AG04449 (cell line): ENCODE data around the gene KIDINS220.

Experiments
- CTCF ChIA-PET: fragments of 350-600 bp; formaldehyde crosslinking; extraction: SDS; loops from one replicate; lab custom pipeline; 2021; ENCODE audit warnings: antibody characterized with exemption; lab: Yijun Ruan, JAX
- POLR2A ChIA-PET: fragments of 400-600, 350-600 bp; formaldehyde crosslinking; extraction: SDS; loops from one replicate; lab custom pipeline; 2020; ENCODE audit warnings: antibody characterized with exemption, inconsistent platforms; lab: Yijun Ruan, JAX
- DNase-seq: peaks from one replicate; pipeline ENCODE4 v3.0.0-alpha.2; 2010; ENCODE audit warnings: low read depth, low spot score
- H3K4me3 ChIP-seq: 2 replicates; pipeline ENCODE4 v1.5.1; 2011; ENCODE audit warnings: low read depth, mild to moderate bottlenecking, control low read depth, low read length
- TF ChIP-seq, protein P1 (sequence below): IDR thresholded peaks from one replicate; pipeline ENCODE4 v1.5.1; 2011; ENCODE audit warnings: mild to moderate bottlenecking, moderate library complexity, low read length, control low read depth, inconsistent platforms; ENCODE audit not compliant: insufficient read depth; ENCODE audit errors: missing control alignments

Gene KIDINS220

DNA sequence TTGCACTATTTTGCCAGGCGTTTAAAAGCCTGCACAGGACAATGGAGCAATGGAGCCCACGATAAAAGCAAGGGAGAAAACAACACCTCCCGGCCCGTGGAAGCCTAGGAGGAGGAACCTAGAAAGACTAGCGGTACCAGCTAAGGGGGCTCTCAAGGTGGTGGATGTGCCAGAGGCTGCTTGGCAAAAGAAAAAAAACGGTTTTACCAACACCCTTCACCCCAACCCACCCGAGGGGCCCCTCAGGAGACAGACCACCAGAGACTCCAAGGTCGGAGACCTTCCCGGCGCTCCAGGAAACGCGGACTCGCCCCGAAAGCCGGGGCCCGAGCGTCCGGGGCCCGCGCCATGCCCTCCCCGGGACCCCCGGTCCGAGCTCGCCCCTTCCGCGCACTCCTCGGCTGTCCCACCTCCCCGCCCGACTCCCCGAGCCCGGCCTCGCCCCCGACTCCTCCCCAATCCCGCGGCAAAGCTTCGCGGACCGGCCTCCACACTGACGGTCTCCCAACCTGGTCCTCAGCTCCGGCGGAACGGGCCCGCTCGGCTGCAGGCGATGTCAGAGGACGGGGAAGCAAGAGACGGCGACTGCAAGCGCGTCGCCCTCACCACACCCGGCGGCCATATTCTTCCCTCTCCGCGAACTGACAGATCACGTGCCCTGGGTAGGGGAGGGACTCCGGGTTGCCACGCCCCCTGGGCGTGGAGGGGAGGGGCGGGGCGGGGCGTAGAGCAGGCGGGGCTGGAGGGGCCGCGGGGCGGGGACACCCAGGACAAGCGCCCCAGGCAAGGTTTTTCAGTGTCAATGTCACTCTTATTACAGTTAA, at the start of gene KIDINS220:
KIDINS220 (minus strand) TSS at position 643 of the 824 bp plus-strand sequence. CDS start 10,520 bp downstream, outside the sequence.
- ChIA-PET POLR2A (interaction anchor here (1.1 kb wide), 1 partner anchor 256 kb away, joined by 3 read pairs; no protein-coding TSS in a partner anchor), CTCF (interaction anchor here (0.6 to 1.2 kb wide), 4 partner anchors 9 to 303 kb away, joined by 3 to 10 read pairs (median 3); no protein-coding TSS in a partner anchor)
- TF ChIP-seq, protein P1, sequence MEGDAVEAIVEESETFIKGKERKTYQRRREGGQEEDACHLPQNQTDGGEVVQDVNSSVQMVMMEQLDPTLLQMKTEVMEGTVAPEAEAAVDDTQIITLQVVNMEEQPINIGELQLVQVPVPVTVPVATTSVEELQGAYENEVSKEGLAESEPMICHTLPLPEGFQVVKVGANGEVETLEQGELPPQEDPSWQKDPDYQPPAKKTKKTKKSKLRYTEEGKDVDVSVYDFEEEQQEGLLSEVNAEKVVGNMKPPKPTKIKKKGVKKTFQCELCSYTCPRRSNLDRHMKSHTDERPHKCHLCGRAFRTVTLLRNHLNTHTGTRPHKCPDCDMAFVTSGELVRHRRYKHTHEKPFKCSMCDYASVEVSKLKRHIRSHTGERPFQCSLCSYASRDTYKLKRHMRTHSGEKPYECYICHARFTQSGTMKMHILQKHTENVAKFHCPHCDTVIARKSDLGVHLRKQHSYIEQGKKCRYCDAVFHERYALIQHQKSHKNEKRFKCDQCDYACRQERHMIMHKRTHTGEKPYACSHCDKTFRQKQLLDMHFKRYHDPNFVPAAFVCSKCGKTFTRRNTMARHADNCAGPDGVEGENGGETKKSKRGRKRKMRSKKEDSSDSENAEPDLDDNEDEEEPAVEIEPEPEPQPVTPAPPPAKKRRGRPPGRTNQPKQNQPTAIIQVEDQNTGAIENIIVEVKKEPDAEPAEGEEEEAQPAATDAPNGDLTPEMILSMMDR, result no peak
- H3K4me3 ChIP-seq, result peak within 1 kb of the TSS; percentile 98
- no peak for DNase-seq

DNA sequence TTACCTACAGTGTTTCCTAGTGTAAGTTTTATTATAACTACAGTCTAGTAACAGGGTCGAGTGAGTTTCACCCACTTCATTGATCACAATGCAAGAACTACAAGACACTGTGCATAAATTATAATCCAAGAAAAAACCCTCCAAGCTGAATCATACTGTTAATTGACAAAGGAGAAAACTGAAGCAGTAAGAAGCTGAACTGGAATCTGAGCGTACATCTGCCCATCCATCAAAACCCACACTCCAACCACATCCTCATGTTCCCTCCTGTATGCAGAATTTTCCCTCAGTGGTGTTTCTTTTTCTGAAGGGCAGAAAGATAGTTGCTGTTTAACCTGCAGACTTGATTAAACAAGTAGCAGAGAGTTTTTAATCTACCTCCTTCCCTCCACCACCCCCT, 49.5 kb upstream of the KIDINS220 start:
- ChIA-PET CTCF (no interaction called here), POLR2A (no interaction called here)
- TF ChIP-seq, protein P1, result no peak
- H3K4me3 ChIP-seq, result no peak overlapping the region
- no peak for DNase-seq

DNA sequence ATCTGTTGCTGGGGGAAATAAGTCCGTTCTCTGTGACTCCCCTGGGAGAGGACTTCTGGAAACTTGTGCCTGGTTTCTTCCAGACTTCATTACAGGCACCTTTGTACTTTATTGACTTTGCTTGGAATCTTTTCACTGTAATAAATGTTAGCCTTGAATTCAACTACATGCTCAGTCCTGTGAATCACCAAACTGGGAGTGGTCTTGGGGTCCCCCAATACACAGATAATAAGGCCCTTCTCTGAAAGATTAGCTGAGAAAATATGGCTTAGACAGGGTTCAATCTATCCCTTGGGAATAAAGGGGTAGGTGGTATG, 48.7 kb upstream of the KIDINS220 start:
- TF ChIP-seq, protein P1, result no peak
- no peak for DNase-seq
- CTCF ChIA-PET, result interaction anchor here (0.7 to 0.8 kb wide), 2 partner anchors 8 to 13 kb away, joined by 3 read pairs; no protein-coding TSS in a partner anchor
- POLR2A ChIA-PET, result no interaction called here
- no peak overlapping the region for H3K4me3 ChIP-seq

DNA sequence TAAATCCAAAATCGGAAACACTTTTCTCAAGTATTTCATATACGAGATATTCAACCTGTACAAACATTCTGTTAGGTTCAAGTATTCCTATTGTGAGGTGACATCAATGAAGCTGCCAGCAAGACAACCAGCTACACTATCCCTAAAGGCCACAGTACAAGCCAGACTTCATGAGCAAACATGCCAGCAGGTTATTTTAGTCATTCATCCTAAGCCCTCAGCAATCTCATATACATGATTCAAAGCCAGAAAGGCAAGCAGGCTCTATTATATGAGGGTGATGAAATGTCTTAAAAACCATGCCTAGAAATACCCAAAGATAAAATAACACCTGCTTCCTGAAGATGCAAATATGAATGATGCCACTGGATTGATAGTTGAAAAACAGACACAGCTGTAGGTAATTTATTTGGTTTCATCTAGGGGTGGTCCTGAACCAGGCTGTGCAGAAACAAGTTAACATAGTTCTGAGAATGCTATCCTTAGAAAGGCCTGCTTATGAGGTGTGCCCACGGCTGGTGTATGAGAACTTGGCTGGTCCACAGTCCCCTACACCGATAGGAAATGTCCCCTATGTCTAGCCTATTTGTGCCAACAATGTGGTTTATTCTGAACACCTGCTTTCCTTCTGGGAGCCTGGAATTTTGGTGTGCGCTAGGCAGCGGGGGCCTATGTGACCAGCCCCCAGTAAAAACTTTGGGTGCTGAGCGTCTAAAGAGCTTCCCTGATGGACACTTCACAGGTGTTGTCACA, 48.2 kb upstream of the KIDINS220 start:
- ChIA-PET CTCF (interaction anchor here (0.7 to 0.8 kb wide), 2 partner anchors 8 to 12 kb away, joined by 3 read pairs; no protein-coding TSS in a partner anchor), POLR2A (no interaction called here)
- H3K4me3 ChIP-seq, result no peak overlapping the region
- TF ChIP-seq, protein P1, result no peak
- DNase-seq, result no peak

- ChIA-PET POLR2A (no interaction called here), CTCF (interaction anchor here (1.3 kb wide), 1 partner anchor 10 kb away, joined by 3 read pairs; no protein-coding TSS in a partner anchor)
- no peak for DNase-seq
- TF ChIP-seq, protein P1, result no peak
- H3K4me3 ChIP-seq, result no peak overlapping the region
Measured at GRCh38 chr2:8884812-8885211, 47.4 kb upstream of the KIDINS220 start.

- TF ChIP-seq, protein P1, result peak; percentile 28
- ChIA-PET CTCF (interaction anchor here (1.1 to 2.1 kb wide), 4 partner anchors 9 to 259 kb away, joined by 3 to 11 read pairs (median 3); no protein-coding TSS in a partner anchor), POLR2A (no interaction called here)
- no peak for DNase-seq
- no peak overlapping the region for H3K4me3 ChIP-seq
Measured at GRCh38 chr2:8882094-8882493, 44.7 kb upstream of the KIDINS220 start.
